ENCODE data around the gene COL16A1. TPM values are rescaled to one million over a fixed set of nuclear protein-coding genes. Genes with fewer than 3 reads are reported as not detected.

The COL16A1 gene
- total RNA-seq, 1 donor from 2014 or later: 0.22 TPM

- Histone ChIP-seq H3K36me3 (no peaks in the 10 kb centered on the region), H3F3A (ENCODE audit: low read depth) (peaks cover 13% of the 10 kb centered on the region), H3K27me3 (no peaks in the 10 kb centered on the region), H3K4me3 (no peak overlapping the region), H3K4me2 (no peak overlapping the region), H3K9me3 (ENCODE audit: low read depth) (no peaks in the 10 kb centered on the region), H4K20me1 (ENCODE audit: low read depth) (no peaks in the 10 kb centered on the region), H2AFZ (replicated peaks) (no peak overlapping the region), H3K4me1 (peaks cover 4% of the 10 kb centered on the region), H3K9ac (no peak overlapping the region), H3K79me2 (ENCODE audit: low read depth) (peaks cover 50% of the 10 kb centered on the region), H3K27ac (no peak overlapping the region)
- H3K4me1 Mint-ChIP-seq: peaks cover 18% of the 10 kb centered on the region
- H3K27ac Mint-ChIP-seq: no peak overlapping the region
- no peaks in the 10 kb centered on the region for H3K9me3 Mint-ChIP-seq
- no peaks in the 10 kb centered on the region for H3K27me3 Mint-ChIP-seq (ENCODE audit: insufficient read depth, low read depth)
- TF ChIP-seq, protein P1, sequence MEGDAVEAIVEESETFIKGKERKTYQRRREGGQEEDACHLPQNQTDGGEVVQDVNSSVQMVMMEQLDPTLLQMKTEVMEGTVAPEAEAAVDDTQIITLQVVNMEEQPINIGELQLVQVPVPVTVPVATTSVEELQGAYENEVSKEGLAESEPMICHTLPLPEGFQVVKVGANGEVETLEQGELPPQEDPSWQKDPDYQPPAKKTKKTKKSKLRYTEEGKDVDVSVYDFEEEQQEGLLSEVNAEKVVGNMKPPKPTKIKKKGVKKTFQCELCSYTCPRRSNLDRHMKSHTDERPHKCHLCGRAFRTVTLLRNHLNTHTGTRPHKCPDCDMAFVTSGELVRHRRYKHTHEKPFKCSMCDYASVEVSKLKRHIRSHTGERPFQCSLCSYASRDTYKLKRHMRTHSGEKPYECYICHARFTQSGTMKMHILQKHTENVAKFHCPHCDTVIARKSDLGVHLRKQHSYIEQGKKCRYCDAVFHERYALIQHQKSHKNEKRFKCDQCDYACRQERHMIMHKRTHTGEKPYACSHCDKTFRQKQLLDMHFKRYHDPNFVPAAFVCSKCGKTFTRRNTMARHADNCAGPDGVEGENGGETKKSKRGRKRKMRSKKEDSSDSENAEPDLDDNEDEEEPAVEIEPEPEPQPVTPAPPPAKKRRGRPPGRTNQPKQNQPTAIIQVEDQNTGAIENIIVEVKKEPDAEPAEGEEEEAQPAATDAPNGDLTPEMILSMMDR (IDR thresholded peaks at IDR 0.05): no peak
- no peak for TF ChIP-seq EZH2 (IDR thresholded peaks at IDR 0.05)
- no peak for TF ChIP-seq EZH2phosphoT487 (IDR thresholded peaks at IDR 0.05)
- no peak for DNase-seq (ENCODE audit: low spot score)
- H3K36me3 Mint-ChIP-seq: no peaks in the 10 kb centered on the region
- H3K4me3 Mint-ChIP-seq: no peak overlapping the region
Observed at GRCh38 chr1:31642366-31642765, 61.5 kb downstream of the COL16A1 start.

- Histone ChIP-seq H3K79me2 (ENCODE audit: low read depth) (peaks cover 61% of the 10 kb centered on the region), H3K4me2 (no peak overlapping the region), H2AFZ (replicated peaks) (no peak overlapping the region), H3K9ac (no peak overlapping the region), H3F3A (ENCODE audit: low read depth) (peaks cover 10% of the 10 kb centered on the region), H3K4me1 (peaks cover 4% of the 10 kb centered on the region), H3K4me3 (no peak overlapping the region), H3K36me3 (no peaks in the 10 kb centered on the region), H3K27ac (no peak overlapping the region), H3K27me3 (no peaks in the 10 kb centered on the region), H4K20me1 (ENCODE audit: low read depth) (no peaks in the 10 kb centered on the region), H3K9me3 (ENCODE audit: low read depth) (no peaks in the 10 kb centered on the region)
- peaks cover 18% of the 10 kb centered on the region for H3K4me1 Mint-ChIP-seq
- no peak overlapping the region for H3K27ac Mint-ChIP-seq
- TF ChIP-seq EZH2phosphoT487 (IDR thresholded peaks at IDR 0.05): no peak
- no peak for TF ChIP-seq EZH2 (IDR thresholded peaks at IDR 0.05)
- TF ChIP-seq, protein P1 (IDR thresholded peaks at IDR 0.05): no peak
- no peak overlapping the region for H3K4me3 Mint-ChIP-seq
- no peaks in the 10 kb centered on the region for H3K9me3 Mint-ChIP-seq
- H3K27me3 Mint-ChIP-seq (ENCODE audit: insufficient read depth, low read depth): no peaks in the 10 kb centered on the region
- no peak for DNase-seq (ENCODE audit: low spot score)
- no peaks in the 10 kb centered on the region for H3K36me3 Mint-ChIP-seq
Observed at GRCh38 chr1:31640964-31641363, 62.9 kb downstream of the COL16A1 start.

DNA sequence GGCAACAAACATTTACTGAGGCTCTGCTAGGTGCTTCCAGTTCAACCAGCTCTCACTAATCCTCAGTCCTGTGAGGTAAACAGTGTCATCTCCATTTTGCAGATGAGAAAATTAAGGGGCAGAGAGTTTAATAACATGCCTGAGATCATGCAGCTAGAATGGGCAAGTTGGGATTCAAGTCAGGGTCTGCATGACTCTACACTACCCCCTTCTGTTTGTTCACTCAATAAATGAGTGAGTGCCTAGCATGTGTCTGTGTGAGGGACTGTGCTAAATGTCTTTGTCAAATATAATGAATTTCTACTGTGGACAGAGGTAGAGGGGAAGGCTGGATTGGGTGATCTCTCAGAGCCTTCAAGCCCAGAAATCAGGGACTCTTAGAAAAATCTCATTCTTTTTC is 63.6 kb downstream of the COL16A1 start:
- Histone ChIP-seq H3K4me1 (no peaks in the 10 kb centered on the region), H3K9ac (no peak overlapping the region), H3K36me3 (no peaks in the 10 kb centered on the region), H3K9me3 (ENCODE audit: low read depth) (no peaks in the 10 kb centered on the region), H3K4me2 (no peak overlapping the region), H2AFZ (replicated peaks) (no peak overlapping the region), H3K79me2 (ENCODE audit: low read depth) (peaks cover 61% of the 10 kb centered on the region), H4K20me1 (ENCODE audit: low read depth) (no peaks in the 10 kb centered on the region), H3K4me3 (no peak overlapping the region), H3K27ac (no peak overlapping the region), H3K27me3 (no peaks in the 10 kb centered on the region), H3F3A (ENCODE audit: low read depth) (peaks cover 4% of the 10 kb centered on the region)
- H3K27me3 Mint-ChIP-seq (ENCODE audit: insufficient read depth, low read depth): no peaks in the 10 kb centered on the region
- TF ChIP-seq EZH2 (IDR thresholded peaks at IDR 0.05): no peak
- TF ChIP-seq, protein P1 (IDR thresholded peaks at IDR 0.05): no peak
- no peak for TF ChIP-seq EZH2phosphoT487 (IDR thresholded peaks at IDR 0.05)
- H3K4me1 Mint-ChIP-seq: peaks cover 10% of the 10 kb centered on the region
- DNase-seq (ENCODE audit: low spot score): no peak
- no peaks in the 10 kb centered on the region for H3K9me3 Mint-ChIP-seq
- no peak overlapping the region for H3K4me3 Mint-ChIP-seq
- no peak overlapping the region for H3K27ac Mint-ChIP-seq
- no peaks in the 10 kb centered on the region for H3K36me3 Mint-ChIP-seq
